K562 treated with DMSO at 1 percent for 24 hours (cell line): ENCODE results near the gene MGARP. TPM values are rescaled to one million over a fixed set of nuclear protein-coding genes. Genes with fewer than 3 reads are reported as not detected.

ENCODE experiments used
- total RNA-seq: library from RNA; unstranded; fragments of 300-600 nt; gene quantifications from 2 replicates; pipeline ENCODE4 v1.2.3, GENCODE V29; 2022; ENCODE audit warnings: low read depth; ENCODE audit not compliant: insufficient read depth

MGARP gene
- total RNA-seq = 0.44 TPM in 1 of 2 replicates, not detected in the other

DNA sequence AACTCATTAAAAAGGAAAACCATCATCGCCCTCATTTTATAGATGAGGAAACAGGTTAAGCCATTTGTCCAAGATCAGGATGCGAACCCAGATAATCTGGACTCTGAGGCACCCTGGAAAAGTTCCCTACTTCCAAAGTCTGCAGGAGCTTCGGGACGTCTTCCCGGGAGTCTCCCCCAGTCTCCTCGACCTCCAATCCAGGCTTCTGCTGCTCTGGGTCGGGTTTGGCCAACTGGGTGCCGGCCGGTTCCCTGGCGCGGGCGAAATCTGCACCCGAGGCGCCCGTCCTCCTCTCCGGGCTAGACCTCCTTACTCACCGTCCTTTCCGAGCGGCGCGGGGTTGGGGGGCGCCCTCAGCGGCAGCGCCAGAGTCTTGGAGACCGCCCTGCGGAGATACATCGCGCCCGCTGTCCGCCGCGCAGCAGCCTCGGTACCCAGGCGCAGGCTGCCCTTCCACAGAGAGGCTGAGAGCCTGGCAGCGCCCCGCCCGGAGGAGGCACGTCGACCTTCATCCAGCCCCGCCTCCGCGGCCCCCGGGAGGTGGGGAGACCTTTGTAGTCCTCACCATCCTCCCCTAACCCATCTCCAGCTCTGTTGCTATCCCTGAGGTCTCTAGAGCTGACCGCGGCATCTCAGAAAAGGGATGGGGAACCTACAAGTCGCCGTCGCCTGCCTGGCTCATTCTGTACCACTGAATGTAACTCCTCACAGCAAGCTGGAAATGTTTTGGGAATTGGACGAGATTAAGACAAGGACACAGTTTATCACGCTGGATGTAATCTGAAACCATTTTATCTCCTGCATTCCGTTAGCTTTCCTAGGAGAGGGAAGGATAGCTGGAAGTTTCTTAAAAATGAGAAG, at the start of gene MGARP:
MGARP (minus strand) TSS at position 466 of the 861 bp plus-strand sequence; CDS start at position 399, 67 bp downstream.

DNA sequence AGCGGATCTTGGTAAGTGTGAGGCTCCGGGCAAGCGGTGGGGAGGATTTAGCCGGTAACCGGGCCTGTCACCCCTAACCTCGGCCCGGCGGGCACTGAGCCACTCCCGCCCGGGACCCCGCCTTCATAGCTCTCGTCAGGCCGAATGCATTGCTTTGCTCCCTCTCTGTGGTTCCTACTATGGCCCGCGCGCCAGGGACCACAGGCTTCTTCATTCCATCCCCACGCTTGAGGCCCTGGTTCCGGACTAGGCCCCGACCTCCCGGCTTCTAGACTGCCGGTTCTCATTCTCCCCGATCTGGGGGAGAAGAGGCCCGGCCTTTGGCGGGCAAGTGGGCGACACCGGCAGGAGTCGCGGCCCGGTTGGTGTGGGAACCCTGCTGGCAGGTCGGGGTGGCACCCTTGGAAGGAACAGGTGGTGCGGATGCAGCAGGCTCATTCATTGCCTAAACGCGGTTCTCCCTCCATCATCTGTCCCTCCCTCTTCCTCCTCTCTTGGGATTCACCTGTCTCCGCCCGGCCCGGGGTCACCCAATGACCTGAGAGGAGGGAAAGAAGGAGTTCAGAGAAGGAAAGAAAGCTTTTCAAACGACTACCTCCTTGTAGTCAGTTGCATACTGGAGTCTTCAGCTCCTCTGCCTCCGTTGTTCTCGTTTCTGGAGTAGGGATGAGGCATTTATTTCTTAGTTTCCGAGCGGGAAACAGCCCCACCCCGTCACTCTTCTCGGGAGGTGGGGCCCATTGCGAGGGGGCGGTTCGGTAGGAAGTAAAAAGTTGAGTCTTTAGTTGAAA, 22.0 kb upstream of the MGARP start, which contains the start of gene NDUFC1:
NDUFC1 (minus strand) TSS at position 657 of the 791 bp plus-strand sequence. CDS start 6,679 bp downstream, outside the sequence.

DNA sequence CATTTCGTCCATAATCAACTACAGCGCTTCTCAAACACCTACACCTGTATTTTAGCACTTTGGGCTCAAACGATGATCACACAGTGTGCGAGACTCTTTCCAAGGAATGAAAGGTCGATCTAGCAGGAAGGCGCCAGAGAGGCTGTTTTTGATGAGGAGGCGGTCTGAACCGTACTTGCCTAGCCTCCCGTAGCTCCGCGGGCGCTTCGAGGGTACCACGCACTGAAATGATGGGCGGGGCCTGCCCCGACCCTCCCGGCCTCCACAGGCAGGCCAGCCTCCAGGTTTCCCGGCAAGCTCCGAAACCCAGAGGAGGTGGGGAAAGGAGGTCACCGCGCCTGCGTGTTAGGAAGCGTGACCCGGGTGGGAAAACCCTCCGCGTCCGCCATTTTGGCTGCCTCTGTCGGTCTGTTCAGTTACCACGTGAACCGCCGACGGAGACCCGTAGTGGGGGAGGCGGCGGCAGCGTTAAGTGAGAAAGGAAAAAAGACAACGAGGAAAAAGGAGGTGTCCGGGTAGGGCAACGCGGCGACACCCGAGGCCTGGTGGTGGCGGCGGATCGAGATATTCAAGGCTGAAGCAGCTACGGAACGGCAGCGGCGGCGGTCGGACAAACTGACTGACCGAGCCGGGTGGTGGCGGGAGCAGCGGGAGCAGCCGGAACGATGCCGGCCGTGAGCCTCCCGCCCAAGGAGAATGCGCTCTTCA, 21.2 kb upstream of the MGARP start, which contains the start of gene NAA15:
NAA15 (plus strand) TSS at position 393 of the 708 bp plus-strand sequence; CDS start at position 666, 273 bp downstream.

Other genes starting within 250 kb of the MGARP start
- 19.7 and 22.8 TPM in 2 replicates for gene ELF2, start 103.0 kb downstream of the MGARP start, total RNA-seq
- gene NAA15, start 21.3 kb upstream of the MGARP start, total RNA-seq = 15.2 and 19.1 TPM in 2 replicates
- 81.5 and 86.4 TPM in 2 replicates for gene NDUFC1, start 22.3 kb upstream of the MGARP start, total RNA-seq
- 2.4 and 3.5 TPM in 2 replicates for gene RAB33B, start 173.9 kb upstream of the MGARP start, total RNA-seq